ENCODE measurements around the gene S1PR5. TPM values are rescaled to one million over a fixed set of nuclear protein-coding genes. Genes with fewer than 3 reads are reported as not detected.
"Not testable (repeated sequence)": the region's sequence is repeated elsewhere in the genome, so short reads cannot be mapped to it uniquely, and the experiment has no call there.

The S1PR5 gene
- total RNA-seq, 1 donor from 2014 or later, result not detected

DNA sequence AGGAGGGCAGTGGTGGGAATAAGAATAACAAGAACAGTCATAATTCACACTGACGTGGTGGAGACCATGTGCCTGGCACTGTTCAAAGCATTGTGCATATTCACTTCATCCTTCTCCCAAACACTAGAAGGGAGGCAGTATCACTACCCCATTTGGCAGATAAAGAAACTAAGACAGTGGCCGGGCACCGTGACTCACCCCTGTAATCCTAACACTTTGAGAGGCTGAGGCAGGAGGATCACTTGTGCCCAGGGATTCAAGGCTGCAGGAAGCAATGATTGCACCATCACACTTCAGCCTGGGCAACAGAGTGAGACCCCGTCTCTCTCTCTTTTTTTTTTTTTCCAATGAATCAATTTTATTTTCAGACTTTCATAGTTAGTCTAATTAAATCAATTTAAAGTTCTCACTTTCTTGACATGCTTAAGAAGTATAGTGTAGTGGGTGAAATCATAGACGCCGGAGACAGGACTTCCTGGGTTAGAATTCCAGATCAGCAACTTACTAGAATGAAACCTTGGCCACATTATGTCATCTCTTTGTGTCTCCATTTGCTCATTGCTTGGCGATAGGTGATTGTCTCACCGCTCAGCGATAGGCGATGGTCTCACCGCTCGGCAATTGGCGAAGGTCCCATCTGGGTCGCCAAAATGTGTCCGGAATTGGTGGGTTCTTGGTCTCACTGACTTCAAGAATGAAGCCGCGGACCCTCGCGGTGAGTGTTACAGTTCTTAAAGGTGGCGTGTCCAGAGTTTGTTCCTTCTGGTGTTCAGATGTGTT lies 21.1 kb upstream of the S1PR5 start:
- no peak for DNase-seq (ENCODE audit: low spot score)
- H3K4me1 Mint-ChIP-seq (ENCODE audit: unreplicated experiment), result peaks cover 3% of the 10 kb centered on the region

DNA sequence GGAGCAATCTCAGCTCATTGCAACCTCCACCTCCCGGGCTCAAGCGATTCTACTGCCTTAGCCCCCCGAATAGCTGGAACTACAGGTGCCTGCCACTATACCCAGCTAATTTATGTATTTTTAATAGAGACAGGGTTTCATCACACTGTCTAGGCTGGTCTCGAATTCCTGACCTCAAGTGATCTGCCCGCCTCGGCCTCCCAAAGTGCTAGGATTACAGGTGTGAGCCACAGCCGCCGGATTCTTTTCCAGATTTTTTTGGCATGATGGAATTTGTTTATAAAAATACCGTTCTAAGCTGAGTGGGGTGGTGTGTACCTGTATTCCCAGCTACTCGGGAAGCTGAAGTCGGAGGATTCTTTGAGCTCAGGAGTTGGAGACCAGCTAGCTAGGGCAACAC lies 20.4 kb upstream of the S1PR5 start:
- TF ChIP-seq, protein P1, sequence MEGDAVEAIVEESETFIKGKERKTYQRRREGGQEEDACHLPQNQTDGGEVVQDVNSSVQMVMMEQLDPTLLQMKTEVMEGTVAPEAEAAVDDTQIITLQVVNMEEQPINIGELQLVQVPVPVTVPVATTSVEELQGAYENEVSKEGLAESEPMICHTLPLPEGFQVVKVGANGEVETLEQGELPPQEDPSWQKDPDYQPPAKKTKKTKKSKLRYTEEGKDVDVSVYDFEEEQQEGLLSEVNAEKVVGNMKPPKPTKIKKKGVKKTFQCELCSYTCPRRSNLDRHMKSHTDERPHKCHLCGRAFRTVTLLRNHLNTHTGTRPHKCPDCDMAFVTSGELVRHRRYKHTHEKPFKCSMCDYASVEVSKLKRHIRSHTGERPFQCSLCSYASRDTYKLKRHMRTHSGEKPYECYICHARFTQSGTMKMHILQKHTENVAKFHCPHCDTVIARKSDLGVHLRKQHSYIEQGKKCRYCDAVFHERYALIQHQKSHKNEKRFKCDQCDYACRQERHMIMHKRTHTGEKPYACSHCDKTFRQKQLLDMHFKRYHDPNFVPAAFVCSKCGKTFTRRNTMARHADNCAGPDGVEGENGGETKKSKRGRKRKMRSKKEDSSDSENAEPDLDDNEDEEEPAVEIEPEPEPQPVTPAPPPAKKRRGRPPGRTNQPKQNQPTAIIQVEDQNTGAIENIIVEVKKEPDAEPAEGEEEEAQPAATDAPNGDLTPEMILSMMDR (IDR thresholded peaks at IDR 0.05; ENCODE audit: unreplicated experiment), result no peak
- DNase-seq (ENCODE audit: low spot score), result no peak
- Mint-ChIP-seq H3K27me3 (ENCODE audit: unreplicated experiment) (peaks cover 6% of the 10 kb centered on the region), H3K9me3 (ENCODE audit: unreplicated experiment) (no peaks in the 10 kb centered on the region), H3K4me3 (ENCODE audit: unreplicated experiment) (no peak overlapping the region), H3K36me3 (ENCODE audit: low read depth, unreplicated experiment) (no peaks in the 10 kb centered on the region), H3K4me1 (ENCODE audit: unreplicated experiment) (no peaks in the 10 kb centered on the region), H3K27ac (ENCODE audit: unreplicated experiment) (no peak overlapping the region)

More for the DNA sequence above, 21.1 kb upstream of the S1PR5 start:
- Mint-ChIP-seq H3K36me3 (ENCODE audit: low read depth, unreplicated experiment) (no peaks in the 10 kb centered on the region), H3K27ac (ENCODE audit: unreplicated experiment) (no peak overlapping the region), H3K27me3 (ENCODE audit: unreplicated experiment) (peaks cover 6% of the 10 kb centered on the region), H3K9me3 (ENCODE audit: unreplicated experiment) (no peaks in the 10 kb centered on the region), H3K4me3 (ENCODE audit: unreplicated experiment) (no peak overlapping the region)
- TF ChIP-seq, protein P1 (IDR thresholded peaks at IDR 0.05; ENCODE audit: unreplicated experiment), result no peak

GRCh38 chr19:10535613-10536012 lies 18.4 kb upstream of the S1PR5 start:
- Mint-ChIP-seq H3K4me1 (ENCODE audit: unreplicated experiment) (no peaks in the 10 kb centered on the region), H3K9me3 (ENCODE audit: unreplicated experiment) (no peaks in the 10 kb centered on the region), H3K27me3 (ENCODE audit: unreplicated experiment) (peaks cover 6% of the 10 kb centered on the region), H3K4me3 (ENCODE audit: unreplicated experiment) (no peak overlapping the region), H3K27ac (ENCODE audit: unreplicated experiment) (no peak overlapping the region), H3K36me3 (ENCODE audit: low read depth, unreplicated experiment) (peaks cover 4% of the 10 kb centered on the region)
- TF ChIP-seq, protein P1 (IDR thresholded peaks at IDR 0.05; ENCODE audit: unreplicated experiment), result no peak
- DNase-seq (ENCODE audit: low spot score), result no peak

GRCh38 chr19:10533646-10534386 lies 16.6 kb upstream of the S1PR5 start:
- H3K27ac Mint-ChIP-seq (ENCODE audit: unreplicated experiment), result no peak overlapping the region
- H3K27me3 Mint-ChIP-seq (ENCODE audit: unreplicated experiment), result peaks cover 4% of the 10 kb centered on the region
- TF ChIP-seq, protein P1 (IDR thresholded peaks at IDR 0.05; ENCODE audit: unreplicated experiment), result no peak
- no peaks in the 10 kb centered on the region for H3K9me3 Mint-ChIP-seq (ENCODE audit: unreplicated experiment)
- no peak for DNase-seq (ENCODE audit: low spot score)
- H3K4me3 Mint-ChIP-seq (ENCODE audit: unreplicated experiment), result no peak overlapping the region
- no peaks in the 10 kb centered on the region for H3K4me1 Mint-ChIP-seq (ENCODE audit: unreplicated experiment)
- peaks cover 4% of the 10 kb centered on the region for H3K36me3 Mint-ChIP-seq (ENCODE audit: low read depth, unreplicated experiment)

GRCh38 chr19:10532457-10532856 lies 15.2 kb upstream of the S1PR5 start:
- DNase-seq (ENCODE audit: low spot score), result no peak
- Mint-ChIP-seq H3K4me3 (ENCODE audit: unreplicated experiment) (no peak overlapping the region), H3K27ac (ENCODE audit: unreplicated experiment) (no peak overlapping the region), H3K27me3 (ENCODE audit: unreplicated experiment) (peaks cover 4% of the 10 kb centered on the region), H3K4me1 (ENCODE audit: unreplicated experiment) (no peaks in the 10 kb centered on the region), H3K9me3 (ENCODE audit: unreplicated experiment) (no peaks in the 10 kb centered on the region), H3K36me3 (ENCODE audit: low read depth, unreplicated experiment) (peaks cover 4% of the 10 kb centered on the region)
- TF ChIP-seq, protein P1 (IDR thresholded peaks at IDR 0.05; ENCODE audit: unreplicated experiment), result no peak

DNA sequence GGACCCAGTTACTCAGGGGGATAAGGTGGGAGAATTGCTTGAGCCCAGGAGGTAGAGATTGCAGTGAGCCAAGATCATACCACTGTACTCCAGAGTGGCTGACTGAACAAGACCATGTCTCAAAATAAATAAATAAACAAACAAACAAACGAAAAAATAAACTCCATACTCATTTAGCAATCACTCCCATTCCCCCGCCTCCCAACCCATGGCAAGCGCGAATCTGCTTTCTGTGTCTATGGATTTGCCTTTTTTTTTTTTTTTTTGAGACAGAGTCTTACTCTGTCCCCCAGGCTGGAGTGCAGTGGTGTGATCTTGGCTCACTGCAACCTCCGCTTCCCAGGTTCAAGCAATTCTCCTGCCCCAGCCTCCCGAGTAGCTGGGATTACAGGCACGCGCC lies 9.6 kb upstream of the S1PR5 start:
- H3K27me3 Mint-ChIP-seq (ENCODE audit: unreplicated experiment); H3K36me3 Mint-ChIP-seq (ENCODE audit: low read depth, unreplicated experiment); H3K4me1 Mint-ChIP-seq (ENCODE audit: unreplicated experiment): not testable (repeated sequence)

More for the DNA sequence above, 9.6 kb upstream of the S1PR5 start:
- H3K4me3 Mint-ChIP-seq (ENCODE audit: unreplicated experiment); DNase-seq (ENCODE audit: low spot score); H3K27ac Mint-ChIP-seq (ENCODE audit: unreplicated experiment); H3K9me3 Mint-ChIP-seq (ENCODE audit: unreplicated experiment): not testable (repeated sequence)

All from endothelial cell (in vitro differentiated cells).